ENCODE measurements around the gene ITGB1BP2.
"Not testable (repeated sequence)": the region's sequence is repeated elsewhere in the genome, so short reads cannot be mapped to it uniquely, and the experiment has no call there.

ITGB1BP2 gene

DNA sequence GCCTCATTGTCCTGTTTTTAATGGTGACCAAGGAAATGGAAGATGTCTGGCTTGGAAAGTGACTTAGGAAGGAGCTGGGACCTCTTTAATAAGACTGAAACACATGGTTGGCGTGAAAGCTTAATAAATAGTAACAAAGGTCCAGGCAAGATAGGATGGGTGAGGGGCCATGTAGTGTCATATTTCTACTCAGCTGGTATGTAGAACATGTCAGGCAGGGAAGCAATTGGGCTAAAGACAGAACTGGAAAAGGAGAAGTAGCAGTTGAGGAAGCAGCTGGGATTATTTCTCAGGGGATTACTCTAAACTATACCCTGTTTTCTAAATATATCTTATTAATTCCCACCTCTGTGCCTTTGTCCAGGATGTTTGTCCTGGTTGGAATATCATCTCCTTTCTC, 18.6 kb downstream of the ITGB1BP2 start:
- no peak for DNase-seq

DNA sequence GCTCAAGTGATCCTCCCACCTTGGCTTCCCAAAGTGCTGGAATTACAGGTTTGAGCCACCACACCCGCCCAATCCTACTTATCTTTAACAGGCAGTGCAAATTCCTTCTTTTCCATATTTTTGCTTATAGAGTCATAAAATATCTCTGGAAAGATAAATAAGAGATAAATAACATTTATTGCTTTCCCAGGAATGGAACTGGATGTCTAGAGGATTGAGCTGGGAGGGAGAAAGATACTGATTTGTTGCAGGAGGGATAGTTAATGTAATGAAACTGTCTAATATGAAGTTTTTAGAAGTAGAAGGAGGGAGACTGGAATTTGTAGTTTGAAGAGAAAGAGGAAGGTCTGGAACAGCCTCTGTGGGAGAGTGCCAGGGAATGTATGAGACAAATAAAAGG, 20.2 kb downstream of the ITGB1BP2 start:
- Histone ChIP-seq H3K27me3 (no peaks in the 10 kb centered on the region), H3K4me3 (no peak overlapping the region), H3K9me3 (peaks cover 0 to 11% (median 10%) of the 10 kb centered on the region in 3 donors), H3K4me1 (no peaks in the 10 kb centered on the region), H3K27ac (no peak overlapping the region), H3K36me3 (no peaks in the 10 kb centered on the region)
- DNase-seq, result no peak
- intact Hi-C loops (cut with DNase I; ENCODE audit: low total_unique reads), result no loop called here
- TF ChIP-seq, protein P1, sequence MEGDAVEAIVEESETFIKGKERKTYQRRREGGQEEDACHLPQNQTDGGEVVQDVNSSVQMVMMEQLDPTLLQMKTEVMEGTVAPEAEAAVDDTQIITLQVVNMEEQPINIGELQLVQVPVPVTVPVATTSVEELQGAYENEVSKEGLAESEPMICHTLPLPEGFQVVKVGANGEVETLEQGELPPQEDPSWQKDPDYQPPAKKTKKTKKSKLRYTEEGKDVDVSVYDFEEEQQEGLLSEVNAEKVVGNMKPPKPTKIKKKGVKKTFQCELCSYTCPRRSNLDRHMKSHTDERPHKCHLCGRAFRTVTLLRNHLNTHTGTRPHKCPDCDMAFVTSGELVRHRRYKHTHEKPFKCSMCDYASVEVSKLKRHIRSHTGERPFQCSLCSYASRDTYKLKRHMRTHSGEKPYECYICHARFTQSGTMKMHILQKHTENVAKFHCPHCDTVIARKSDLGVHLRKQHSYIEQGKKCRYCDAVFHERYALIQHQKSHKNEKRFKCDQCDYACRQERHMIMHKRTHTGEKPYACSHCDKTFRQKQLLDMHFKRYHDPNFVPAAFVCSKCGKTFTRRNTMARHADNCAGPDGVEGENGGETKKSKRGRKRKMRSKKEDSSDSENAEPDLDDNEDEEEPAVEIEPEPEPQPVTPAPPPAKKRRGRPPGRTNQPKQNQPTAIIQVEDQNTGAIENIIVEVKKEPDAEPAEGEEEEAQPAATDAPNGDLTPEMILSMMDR (IDR thresholded peaks at IDR 0.05), result no peak

More for the DNA sequence above, 18.6 kb downstream of the ITGB1BP2 start:
- Histone ChIP-seq H3K27ac (no peak overlapping the region), H3K9me3 (no peaks in the 10 kb centered on the region), H3K36me3 (no peaks in the 10 kb centered on the region), H3K27me3 (no peaks in the 10 kb centered on the region), H3K4me3 (no peak overlapping the region), H3K4me1 (no peaks in the 10 kb centered on the region)
- TF ChIP-seq, protein P1 (IDR thresholded peaks at IDR 0.05), result no peak
- intact Hi-C loops (cut with DNase I; ENCODE audit: low total_unique reads), result no loop called here

DNA sequence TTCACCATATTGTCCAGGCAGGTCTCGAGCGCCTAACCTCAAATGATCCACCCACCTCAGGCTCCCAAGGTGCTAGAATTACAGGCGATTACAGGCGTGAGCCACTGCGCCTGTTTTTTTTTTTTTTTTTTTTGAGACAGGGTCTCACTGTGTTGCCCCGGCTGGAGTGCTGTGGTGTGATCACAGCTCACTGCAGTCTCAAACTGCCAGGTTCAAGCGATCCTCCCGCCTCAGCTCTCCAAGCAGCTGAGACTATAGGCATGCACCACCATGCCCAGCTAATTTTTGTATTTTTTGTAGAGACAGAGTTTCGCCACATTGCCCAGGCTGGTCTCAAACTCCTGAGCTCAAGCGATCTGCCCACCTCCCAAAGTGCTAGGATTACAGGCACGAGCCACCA, 22.9 kb downstream of the ITGB1BP2 start:
- H3K36me3 ChIP-seq; H3K27ac ChIP-seq; intact Hi-C loops (cut with DNase I; ENCODE audit: low total_unique reads); DNase-seq; H3K27me3 ChIP-seq; H3K4me3 ChIP-seq; H3K4me1 ChIP-seq: not testable (repeated sequence)
- H3K9me3 ChIP-seq, result peaks cover 0 to 16% (median 10%) of the 10 kb centered on the region in 3 donors

DNA sequence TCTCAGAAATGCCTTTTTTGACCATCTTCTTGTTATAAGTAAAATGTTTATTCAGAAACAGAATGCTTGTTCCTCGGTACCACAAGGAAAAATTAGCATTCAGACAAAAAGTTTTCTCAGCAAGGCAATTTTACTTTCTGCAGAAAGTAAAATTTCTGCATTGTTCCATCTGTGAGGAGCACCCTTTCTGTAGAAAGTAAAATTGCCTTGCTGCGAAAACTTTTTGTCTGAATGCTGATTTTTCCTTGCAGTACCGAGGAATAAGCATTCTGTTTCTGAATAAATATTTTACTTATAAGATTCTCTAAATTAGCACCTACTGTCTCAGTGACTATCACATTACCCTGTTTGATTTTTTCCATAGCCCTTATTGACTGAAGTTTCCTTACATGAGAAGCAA, 24.8 kb downstream of the ITGB1BP2 start:
- Histone ChIP-seq H3K4me3 (no peak overlapping the region), H3K27me3 (no peaks in the 10 kb centered on the region), H3K9me3 (peaks cover 0 to 16% (median 10%) of the 10 kb centered on the region in 3 donors), H3K27ac (no peak overlapping the region), H3K4me1 (no peaks in the 10 kb centered on the region), H3K36me3 (no peaks in the 10 kb centered on the region)
- intact Hi-C loops (cut with DNase I; ENCODE audit: low total_unique reads), result no loop called here
- TF ChIP-seq, protein P1 (IDR thresholded peaks at IDR 0.05), result no peak
- DNase-seq, result no peak

DNA sequence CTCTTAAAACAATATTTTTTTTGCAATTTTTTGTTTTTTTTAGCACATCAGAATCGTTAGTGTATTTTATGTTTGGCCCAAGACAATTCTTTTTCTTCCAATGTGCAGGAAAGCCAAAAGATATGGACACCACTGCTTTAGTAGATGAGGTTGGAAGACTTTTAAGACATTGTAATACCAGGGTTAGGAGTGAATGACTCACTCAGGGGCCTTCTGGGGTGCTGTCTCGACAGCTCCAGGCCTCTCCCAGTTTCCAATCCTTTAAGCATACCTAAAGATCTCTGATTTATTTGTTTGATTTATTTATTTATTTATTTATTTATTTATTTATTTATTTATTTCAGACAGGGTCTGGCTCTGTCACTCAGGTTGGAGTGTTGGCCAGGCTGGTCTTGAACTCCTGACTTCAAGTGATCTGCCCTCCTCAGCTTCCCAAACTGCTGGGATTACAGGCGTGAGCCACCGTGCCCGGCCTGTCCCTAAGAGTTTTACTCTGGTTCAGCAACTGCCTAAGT, 47.7 kb downstream of the ITGB1BP2 start:
- H3K4me3 ChIP-seq; intact Hi-C loops (cut with DNase I; ENCODE audit: low total_unique reads); H3K27ac ChIP-seq; H3K9me3 ChIP-seq; H3K27me3 ChIP-seq; H3K4me1 ChIP-seq; DNase-seq; H3K36me3 ChIP-seq: not testable (repeated sequence)

DNA sequence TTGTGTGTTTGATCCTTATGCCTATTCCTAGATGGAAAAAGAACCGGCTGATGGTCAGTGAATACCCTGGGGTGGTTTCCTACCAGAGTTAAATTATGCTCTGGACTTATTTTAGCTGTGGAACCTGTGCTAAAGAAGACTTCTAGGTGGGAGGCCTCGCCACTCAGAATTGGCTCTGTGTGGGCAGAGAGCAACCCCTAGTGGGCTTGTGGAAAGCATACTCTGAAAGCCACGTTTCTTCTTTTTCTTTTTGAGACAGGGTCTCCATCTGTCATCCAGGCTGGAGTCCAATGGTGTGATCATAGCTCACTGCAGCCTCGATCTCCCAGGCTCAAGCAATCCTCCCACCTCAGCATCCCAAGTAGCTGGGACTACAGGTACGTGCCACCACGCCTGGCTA, 48.3 kb downstream of the ITGB1BP2 start:
- not testable (repeated sequence) for H3K36me3 ChIP-seq, H3K27ac ChIP-seq, H3K4me3 ChIP-seq

DNA sequence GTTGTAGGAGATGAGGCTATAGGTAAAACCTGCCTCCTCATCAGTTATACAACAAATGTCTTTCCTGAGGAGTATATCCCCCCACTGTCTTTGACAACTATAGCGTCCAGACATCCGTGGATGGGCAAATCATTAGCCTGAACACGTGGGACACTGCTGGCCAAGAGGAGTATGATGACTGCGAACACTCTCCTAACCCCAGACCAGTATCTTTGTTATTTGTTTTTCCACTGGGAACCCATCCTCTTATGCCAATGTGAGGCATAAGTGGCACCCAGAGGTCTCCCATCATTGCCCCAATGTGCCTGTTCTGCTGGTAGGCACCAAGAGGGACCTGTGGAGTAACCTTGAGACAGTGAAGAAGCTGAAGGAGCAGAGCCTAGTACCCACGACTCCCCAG, 50.9 kb downstream of the ITGB1BP2 start:
- DNase-seq, result not testable (repeated sequence)

More for the DNA sequence above, 48.3 kb downstream of the ITGB1BP2 start:
- H3K27me3 ChIP-seq; intact Hi-C loops (cut with DNase I; ENCODE audit: low total_unique reads); DNase-seq; H3K4me1 ChIP-seq; H3K9me3 ChIP-seq: not testable (repeated sequence)

More for the DNA sequence above, 50.9 kb downstream of the ITGB1BP2 start:
- H3K9me3 ChIP-seq; intact Hi-C loops (cut with DNase I; ENCODE audit: low total_unique reads); H3K27me3 ChIP-seq; H3K4me1 ChIP-seq; H3K4me3 ChIP-seq; H3K27ac ChIP-seq; H3K36me3 ChIP-seq: not testable (repeated sequence)

Measured in tibial artery (tissue), 4 donors.